ENCODE measurements around the gene MGAT5.

MGAT5 gene

DNA sequence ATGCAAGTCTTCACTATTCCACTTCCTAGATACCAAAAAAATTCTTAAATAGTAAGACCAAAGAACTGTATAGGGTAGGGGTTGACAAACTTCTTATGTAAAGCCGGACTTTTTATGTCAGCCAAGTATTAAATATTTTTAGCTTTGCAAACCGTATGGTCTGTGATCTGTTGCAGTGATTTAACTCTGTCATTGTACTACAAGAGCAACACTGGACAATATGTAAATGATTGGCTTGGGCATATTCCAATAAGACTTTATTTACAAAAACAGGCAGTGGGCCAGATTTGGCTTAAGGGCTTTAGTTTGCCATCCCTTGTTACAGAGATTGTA, 48.0 kb downstream of the MGAT5 start:
- Histone ChIP-seq H3K27ac (no peak overlapping the region), H3K4me3 (ENCODE audit: low read depth, low read length) (no peak overlapping the region)
- TF ChIP-seq CTCF (IDR thresholded peaks at IDR 0.05): no peak

GRCh38 chr2:134304394-134305108, 50.7 kb downstream of the MGAT5 start:
- peak overlapping the region; percentile 49 for H3K4me2 ChIP-seq (ENCODE audit: low read length)
- no peaks in the 10 kb centered on the region for H3K36me3 ChIP-seq (ENCODE audit: control insufficient read depth, insufficient read depth, low read length)
- no peaks in the 10 kb centered on the region for H3K9me3 ChIP-seq (ENCODE audit: control insufficient read depth, low read length)
- H3K4me1 ChIP-seq: peaks cover 14% of the 10 kb centered on the region
- no peak overlapping the region for H2AFZ ChIP-seq
- peak overlapping the region; percentile 8 for H3K4me3 ChIP-seq (ENCODE audit: low read depth, low read length)
- H3K27ac ChIP-seq: peak overlapping the region; percentile 5
- H3K79me2 ChIP-seq: no peaks in the 10 kb centered on the region
- H3K27me3 ChIP-seq (ENCODE audit: control insufficient read depth, insufficient read depth, low read length): no peaks in the 10 kb centered on the region
- no peak for TF ChIP-seq CTCF (IDR thresholded peaks at IDR 0.05)
- no peak overlapping the region for H3K9ac ChIP-seq

More for the DNA sequence above, 48.0 kb downstream of the MGAT5 start:
- Histone ChIP-seq H3K4me1 (peaks cover 14% of the 10 kb centered on the region), H3K9me3 (ENCODE audit: control insufficient read depth, low read length) (no peaks in the 10 kb centered on the region), H2AFZ (no peak overlapping the region), H3K4me2 (ENCODE audit: low read length) (no peak overlapping the region), H3K36me3 (ENCODE audit: control insufficient read depth, insufficient read depth, low read length) (no peaks in the 10 kb centered on the region), H3K79me2 (no peaks in the 10 kb centered on the region), H3K9ac (no peak overlapping the region), H3K27me3 (ENCODE audit: control insufficient read depth, insufficient read depth, low read length) (no peaks in the 10 kb centered on the region)

DNA sequence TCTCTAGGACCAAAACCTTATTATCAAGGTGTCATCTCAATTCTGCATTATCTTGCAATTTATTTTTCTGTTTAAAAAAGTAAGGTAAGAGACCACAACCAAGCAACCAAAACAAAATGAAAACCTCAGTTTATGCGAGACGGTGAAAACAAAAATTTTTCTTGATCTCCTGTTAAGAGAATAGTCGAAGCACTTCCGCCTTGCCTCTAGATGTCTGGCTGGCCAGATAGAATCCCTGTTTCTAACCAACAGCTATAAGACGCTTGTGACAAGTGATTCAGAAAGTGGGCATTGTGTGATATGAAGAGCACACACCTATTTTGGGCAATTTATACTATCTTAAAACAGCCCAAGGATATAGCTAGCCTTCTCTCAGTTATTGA, 51.2 kb downstream of the MGAT5 start:
- Histone ChIP-seq H3K79me2 (no peaks in the 10 kb centered on the region), H3K4me1 (peaks cover 14% of the 10 kb centered on the region), H2AFZ (no peak overlapping the region), H3K36me3 (ENCODE audit: control insufficient read depth, insufficient read depth, low read length) (no peaks in the 10 kb centered on the region), H3K4me2 (ENCODE audit: low read length) (peak overlapping the region; percentile 49), H3K9ac (no peak overlapping the region), H3K27ac (peak overlapping the region; percentile 5), H3K9me3 (ENCODE audit: control insufficient read depth, low read length) (no peaks in the 10 kb centered on the region), H3K27me3 (ENCODE audit: control insufficient read depth, insufficient read depth, low read length) (no peaks in the 10 kb centered on the region), H3K4me3 (ENCODE audit: low read depth, low read length) (peak overlapping the region; percentile 8)
- TF ChIP-seq CTCF (IDR thresholded peaks at IDR 0.05): no peak

DNA sequence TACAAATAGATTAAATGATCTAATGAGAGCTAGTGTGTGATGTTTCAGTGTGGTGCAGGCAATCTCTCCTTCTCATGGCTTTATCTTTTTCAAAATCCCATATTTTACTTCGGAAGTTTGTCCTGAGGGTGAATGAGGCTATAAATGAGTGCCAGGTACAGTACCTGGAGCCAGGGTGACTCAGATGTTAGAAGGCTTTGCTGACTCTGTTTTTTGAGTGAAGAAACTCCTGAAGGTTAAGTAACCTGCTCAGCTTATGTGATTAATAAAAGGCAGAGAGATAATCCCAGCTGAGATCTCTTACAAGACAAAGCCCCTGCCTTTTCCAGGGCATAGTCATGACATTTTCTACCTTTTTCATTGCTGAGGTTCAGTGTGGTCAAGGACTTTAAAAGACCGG, 52.6 kb downstream of the MGAT5 start:
- Histone ChIP-seq H3K4me2 (ENCODE audit: low read length) (no peak overlapping the region), H2AFZ (no peak overlapping the region), H3K9me3 (ENCODE audit: control insufficient read depth, low read length) (no peaks in the 10 kb centered on the region), H3K36me3 (ENCODE audit: control insufficient read depth, insufficient read depth, low read length) (no peaks in the 10 kb centered on the region), H3K4me3 (ENCODE audit: low read depth, low read length) (no peak overlapping the region), H3K27ac (peak overlapping the region; percentile 34), H3K9ac (no peak overlapping the region), H3K27me3 (ENCODE audit: control insufficient read depth, insufficient read depth, low read length) (no peaks in the 10 kb centered on the region), H3K4me1 (peaks cover 22% of the 10 kb centered on the region), H3K79me2 (peaks cover 2% of the 10 kb centered on the region)
- TF ChIP-seq CTCF (IDR thresholded peaks at IDR 0.05): no peak

DNA sequence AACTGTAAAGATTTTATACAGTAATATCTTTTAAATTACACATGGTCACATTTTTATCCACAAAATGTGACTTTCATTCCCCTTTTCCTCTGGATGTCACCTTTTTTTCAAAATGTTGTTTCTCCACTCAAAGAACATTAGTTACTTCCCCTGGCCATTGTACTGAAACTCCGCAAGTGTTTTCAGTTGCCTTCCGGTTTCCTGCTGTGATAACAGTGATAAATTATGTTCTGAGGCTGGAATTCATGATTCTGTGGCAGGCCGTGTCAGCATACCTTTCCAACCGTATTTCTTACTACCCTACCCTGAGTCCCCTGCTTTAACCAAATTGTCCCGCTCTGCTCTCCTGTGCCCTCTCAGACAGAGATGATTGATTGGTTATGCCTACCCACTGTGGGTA, 53.5 kb downstream of the MGAT5 start:
- TF ChIP-seq CTCF (IDR thresholded peaks at IDR 0.05): no peak
- Histone ChIP-seq H3K4me1 (peaks cover 22% of the 10 kb centered on the region), H3K27ac (no peak overlapping the region), H3K4me2 (ENCODE audit: low read length) (no peak overlapping the region), H3K36me3 (ENCODE audit: control insufficient read depth, insufficient read depth, low read length) (no peaks in the 10 kb centered on the region), H3K9ac (no peak overlapping the region), H3K27me3 (ENCODE audit: control insufficient read depth, insufficient read depth, low read length) (no peaks in the 10 kb centered on the region), H3K4me3 (ENCODE audit: low read depth, low read length) (no peak overlapping the region), H3K79me2 (peaks cover 5% of the 10 kb centered on the region), H2AFZ (no peak overlapping the region), H3K9me3 (ENCODE audit: control insufficient read depth, low read length) (no peaks in the 10 kb centered on the region)

All from parathyroid adenoma (tissue), 2 donors.